DND-41 (cell line): ENCODE results near the gene ENO3.

Source experiments
- EZH2 ChIP-seq: IDR thresholded peaks from 3 replicates; pipeline ENCODE4 v1.6.1; 2012; ENCODE audit warnings: borderline replicate concordance, low read depth, mild to moderate bottlenecking, moderate library complexity, low read length, inconsistent platforms; ENCODE audit not compliant: severe bottlenecking
- TF ChIP-seq, protein P1 (sequence below): IDR thresholded peaks from 2 replicates; pipeline ENCODE4 v1.5.1; 2012; ENCODE audit warnings: borderline replicate concordance, low read length, moderate library complexity, mild to moderate bottlenecking; ENCODE audit not compliant: poor library complexity, severe bottlenecking; ENCODE audit errors: extremely low read depth

GRCh38 chr17:4903051-4903818 lies 47.7 kb upstream of the ENO3 start, which contains the start of gene CHRNE:
- TF ChIP-seq, protein P1, sequence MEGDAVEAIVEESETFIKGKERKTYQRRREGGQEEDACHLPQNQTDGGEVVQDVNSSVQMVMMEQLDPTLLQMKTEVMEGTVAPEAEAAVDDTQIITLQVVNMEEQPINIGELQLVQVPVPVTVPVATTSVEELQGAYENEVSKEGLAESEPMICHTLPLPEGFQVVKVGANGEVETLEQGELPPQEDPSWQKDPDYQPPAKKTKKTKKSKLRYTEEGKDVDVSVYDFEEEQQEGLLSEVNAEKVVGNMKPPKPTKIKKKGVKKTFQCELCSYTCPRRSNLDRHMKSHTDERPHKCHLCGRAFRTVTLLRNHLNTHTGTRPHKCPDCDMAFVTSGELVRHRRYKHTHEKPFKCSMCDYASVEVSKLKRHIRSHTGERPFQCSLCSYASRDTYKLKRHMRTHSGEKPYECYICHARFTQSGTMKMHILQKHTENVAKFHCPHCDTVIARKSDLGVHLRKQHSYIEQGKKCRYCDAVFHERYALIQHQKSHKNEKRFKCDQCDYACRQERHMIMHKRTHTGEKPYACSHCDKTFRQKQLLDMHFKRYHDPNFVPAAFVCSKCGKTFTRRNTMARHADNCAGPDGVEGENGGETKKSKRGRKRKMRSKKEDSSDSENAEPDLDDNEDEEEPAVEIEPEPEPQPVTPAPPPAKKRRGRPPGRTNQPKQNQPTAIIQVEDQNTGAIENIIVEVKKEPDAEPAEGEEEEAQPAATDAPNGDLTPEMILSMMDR, result peak; percentile 89
- TF ChIP-seq EZH2, result no peak
